ENCODE data around the gene FAAH2.

GRCh38 chrX:57368158-57368557, 81.7 kb downstream of the FAAH2 start:
- TF ChIP-seq, protein P1, sequence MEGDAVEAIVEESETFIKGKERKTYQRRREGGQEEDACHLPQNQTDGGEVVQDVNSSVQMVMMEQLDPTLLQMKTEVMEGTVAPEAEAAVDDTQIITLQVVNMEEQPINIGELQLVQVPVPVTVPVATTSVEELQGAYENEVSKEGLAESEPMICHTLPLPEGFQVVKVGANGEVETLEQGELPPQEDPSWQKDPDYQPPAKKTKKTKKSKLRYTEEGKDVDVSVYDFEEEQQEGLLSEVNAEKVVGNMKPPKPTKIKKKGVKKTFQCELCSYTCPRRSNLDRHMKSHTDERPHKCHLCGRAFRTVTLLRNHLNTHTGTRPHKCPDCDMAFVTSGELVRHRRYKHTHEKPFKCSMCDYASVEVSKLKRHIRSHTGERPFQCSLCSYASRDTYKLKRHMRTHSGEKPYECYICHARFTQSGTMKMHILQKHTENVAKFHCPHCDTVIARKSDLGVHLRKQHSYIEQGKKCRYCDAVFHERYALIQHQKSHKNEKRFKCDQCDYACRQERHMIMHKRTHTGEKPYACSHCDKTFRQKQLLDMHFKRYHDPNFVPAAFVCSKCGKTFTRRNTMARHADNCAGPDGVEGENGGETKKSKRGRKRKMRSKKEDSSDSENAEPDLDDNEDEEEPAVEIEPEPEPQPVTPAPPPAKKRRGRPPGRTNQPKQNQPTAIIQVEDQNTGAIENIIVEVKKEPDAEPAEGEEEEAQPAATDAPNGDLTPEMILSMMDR (IDR thresholded peaks at IDR 0.05): no peak
- TF ChIP-seq POLR2A (IDR thresholded peaks at IDR 0.05; ENCODE audit: low read depth): no peak
